PC-3 (cell line): ENCODE data around the gene MAST2. TPM values are rescaled to one million over a fixed set of nuclear protein-coding genes. Genes with fewer than 3 reads are reported as not detected.

ENCODE experiments used
- ATAC-seq: fragments of 200-7000 bp; cut with Tn5 transposase; 2 replicates; pipeline ENCODE4 v1.9.1; 2020; ENCODE audit warnings: mild to moderate bottlenecking, moderate library complexity
- BruUV-seq: library from RNA; stranded (reverse); fragments of 400-500 nt; replicated peaks from 2 replicates; lab custom pipeline; 2021; lab: Mats Ljungman, UMichigan
- CTCF ChIA-PET: fragments of 300-600 bp; sonication (Branson Sonifier 250); formaldehyde crosslinking; loops from one replicate; lab custom pipeline; 2022; ENCODE audit warnings: antibody characterized with exemption; lab: Charles Lee
- POLR2A ChIA-PET: fragments of 300-600 bp; sonication (Branson Sonifier 250); formaldehyde crosslinking; loops from one replicate; lab custom pipeline; 2022; ENCODE audit warnings: antibody characterized with exemption; ENCODE audit not compliant: unreplicated experiment; lab: Charles Lee
- DNase-seq: peaks from one replicate; pipeline ENCODE4 v3.0.0-alpha.2; 2015
- H2AFZ ChIP-seq: fragments of 300-600 bp; sonication (generic); 2 replicates; pipeline ENCODE4 v1.6.0; 2016; ENCODE audit warnings: antibody characterized with exemption, low read length
- H3F3A ChIP-seq: fragments of 300-600 bp; sonication (generic); one replicate; pipeline ENCODE4 v1.6.0; 2017; ENCODE audit warnings: antibody characterized with exemption, low read length, control low read depth, mild to moderate bottlenecking; ENCODE audit not compliant: unreplicated experiment
- H3K27ac ChIP-seq: fragments of 300-600 bp; sonication (generic); 2 replicates; pipeline ENCODE4 v1.5.1; 2016; ENCODE audit warnings: mild to moderate bottlenecking, low read length
- H3K27me3 ChIP-seq: fragments of 300-600 bp; sonication (generic); 2 replicates; pipeline ENCODE4 v1.6.1; 2016; ENCODE audit warnings: low read length, mixed read lengths
- H3K36me3 ChIP-seq: fragments of 300-600 bp; sonication (generic); 2 replicates; pipeline ENCODE4 v1.6.1; 2016; ENCODE audit warnings: low read depth, mixed run types, low read length, mixed read lengths
- H3K4me1 ChIP-seq: fragments of 300-600 bp; sonication (generic); 2 replicates; pipeline ENCODE4 v1.5.1; 2016; ENCODE audit warnings: low read length; ENCODE audit not compliant: insufficient read depth
- H3K4me2 ChIP-seq: fragments of 300-600 bp; sonication (generic); 2 replicates; pipeline ENCODE4 v1.6.0; 2016; ENCODE audit warnings: low read length
- H3K4me3 ChIP-seq: fragments of 300-600 bp; sonication (generic); 2 replicates; pipeline ENCODE4 v1.5.1; 2016; ENCODE audit warnings: mild to moderate bottlenecking, low read length, mixed read lengths
- H3K79me2 ChIP-seq: fragments of 300-600 bp; sonication (generic); 2 replicates; pipeline ENCODE4 v1.6.1; 2017; ENCODE audit warnings: low read length, mixed read lengths
- H3K9ac ChIP-seq: fragments of 300-600 bp; sonication (generic); 2 replicates; pipeline ENCODE4 v1.6.0; 2016; ENCODE audit warnings: mild to moderate bottlenecking, low read length
- H3K9me2 ChIP-seq: fragments of 300-600 bp; sonication (generic); replicated peaks from 2 replicates; pipeline ENCODE4 v1.6.1; 2016; ENCODE audit warnings: mixed run types, low read length, mixed read lengths
- H3K9me3 ChIP-seq: fragments of 300-600 bp; sonication (generic); 2 replicates; pipeline ENCODE4 v1.6.1; 2016; ENCODE audit warnings: low read length, mixed read lengths
- H4K20me1 ChIP-seq: fragments of 300-600 bp; sonication (generic); 2 replicates; pipeline ENCODE4 v1.6.1; 2016; ENCODE audit warnings: low read length, mixed read lengths
- EZH2 ChIP-seq: fragments of 300-600 bp; sonication (generic); IDR thresholded peaks from one replicate; pipeline ENCODE4 v1.6.1; 2017; ENCODE audit warnings: antibody characterized with exemption, mild to moderate bottlenecking, low read length; ENCODE audit not compliant: unreplicated experiment
- EZH2phosphoT487 ChIP-seq: fragments of 300-600 bp; sonication (generic); IDR thresholded peaks from 2 replicates; pipeline ENCODE4 v1.6.1; 2018; ENCODE audit warnings: mild to moderate bottlenecking, antibody characterized with exemption, low read length, borderline replicate concordance
- intact Hi-C: fragments of 100-400 bp; cut with micrococcal nuclease; formaldehyde crosslinking; loops from 2 replicates; pipeline ENCODE4 v1.9.0; 2023
- total RNA-seq: library from RNA; depleted of rRNA; stranded (reverse); fragments of >200 nt; gene quantifications from 2 replicates; pipeline ENCODE4 v1.2.3, GENCODE V29; 2014
- TF ChIP-seq, protein P1 (sequence below): fragments of 300-600 bp; sonication (generic); conservative IDR thresholded peaks from 2 replicates; pipeline ENCODE4 v1.5.1; 2017; ENCODE audit warnings: antibody characterized with exemption, low read depth, mild to moderate bottlenecking, low read length

MAST2 gene
- total RNA-seq, 1 experiment from 2014 or later = 29.3 TPM

DNA sequence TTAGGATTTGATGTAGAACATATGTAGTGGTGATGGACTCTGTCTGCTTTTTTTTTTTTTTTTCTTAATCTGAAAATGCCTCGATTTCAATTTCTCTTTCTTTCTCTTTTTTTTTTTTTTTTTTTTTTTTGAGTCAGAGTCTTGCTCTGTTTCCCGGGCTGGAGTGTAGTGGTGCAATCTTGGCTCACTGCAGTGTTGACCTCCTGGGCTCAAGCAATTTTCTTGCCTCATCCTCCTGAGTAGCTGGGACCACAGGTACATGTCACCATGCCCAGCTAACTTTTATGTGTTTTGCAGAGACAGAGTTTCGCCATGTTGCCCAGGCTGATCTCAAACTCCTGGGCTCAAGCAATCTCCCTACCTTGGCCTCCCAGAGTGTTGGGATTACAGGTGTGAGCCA, 17.4 kb downstream of the MAST2 start:
- no TSS peak for BruUV-seq
- Histone ChIP-seq H3K36me3 (peaks cover 7% of the 10 kb centered on the region), H3K4me3 (no peak overlapping the region), H3F3A (no peaks in the 10 kb centered on the region), H3K27ac (no peak overlapping the region), H3K9me2 (no peaks in the 10 kb centered on the region), H3K4me2 (no peak overlapping the region), H2AFZ (no peak overlapping the region), H4K20me1 (no peaks in the 10 kb centered on the region), H3K79me2 (peaks cover 55% of the 10 kb centered on the region), H3K27me3 (no peaks in the 10 kb centered on the region), H3K9me3 (no peaks in the 10 kb centered on the region), H3K4me1 (peaks cover 3% of the 10 kb centered on the region; the same call in 1 of the 2 replicates), H3K9ac (no peak overlapping the region)
- TF ChIP-seq EZH2 = no peak
- TF ChIP-seq, protein P1, sequence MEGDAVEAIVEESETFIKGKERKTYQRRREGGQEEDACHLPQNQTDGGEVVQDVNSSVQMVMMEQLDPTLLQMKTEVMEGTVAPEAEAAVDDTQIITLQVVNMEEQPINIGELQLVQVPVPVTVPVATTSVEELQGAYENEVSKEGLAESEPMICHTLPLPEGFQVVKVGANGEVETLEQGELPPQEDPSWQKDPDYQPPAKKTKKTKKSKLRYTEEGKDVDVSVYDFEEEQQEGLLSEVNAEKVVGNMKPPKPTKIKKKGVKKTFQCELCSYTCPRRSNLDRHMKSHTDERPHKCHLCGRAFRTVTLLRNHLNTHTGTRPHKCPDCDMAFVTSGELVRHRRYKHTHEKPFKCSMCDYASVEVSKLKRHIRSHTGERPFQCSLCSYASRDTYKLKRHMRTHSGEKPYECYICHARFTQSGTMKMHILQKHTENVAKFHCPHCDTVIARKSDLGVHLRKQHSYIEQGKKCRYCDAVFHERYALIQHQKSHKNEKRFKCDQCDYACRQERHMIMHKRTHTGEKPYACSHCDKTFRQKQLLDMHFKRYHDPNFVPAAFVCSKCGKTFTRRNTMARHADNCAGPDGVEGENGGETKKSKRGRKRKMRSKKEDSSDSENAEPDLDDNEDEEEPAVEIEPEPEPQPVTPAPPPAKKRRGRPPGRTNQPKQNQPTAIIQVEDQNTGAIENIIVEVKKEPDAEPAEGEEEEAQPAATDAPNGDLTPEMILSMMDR = no peak
- no peak for TF ChIP-seq EZH2phosphoT487
- ChIA-PET CTCF (no interaction called here), POLR2A (interaction anchor here (0.7 kb wide), 1 partner anchor 177 kb away, joined by 21 read pairs; no protein-coding TSS in a partner anchor)
- intact Hi-C loops = no loop called here
- no peak for ATAC-seq
- DNase-seq = no peak

DNA sequence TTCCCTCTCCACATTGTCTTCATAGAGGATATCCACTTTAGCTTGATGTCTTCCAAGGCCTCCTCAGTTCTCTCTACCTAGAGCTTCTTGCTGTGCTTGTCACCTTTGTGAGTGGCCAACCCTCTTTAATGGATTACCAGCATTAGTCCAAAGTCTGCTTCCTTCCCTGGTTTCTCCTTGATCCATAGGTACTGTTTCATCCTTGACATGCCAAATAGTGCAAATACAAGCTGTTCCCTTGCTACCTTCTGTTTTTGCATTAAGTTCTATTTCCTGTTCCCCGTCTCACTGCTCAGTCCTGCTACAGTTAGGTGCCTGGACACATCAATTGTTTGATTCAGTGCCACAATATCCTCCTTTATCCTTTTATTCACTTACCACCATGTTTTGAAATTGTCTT, 19.2 kb downstream of the MAST2 start:
- H3K79me2 ChIP-seq = peaks cover 55% of the 10 kb centered on the region
- H3K9me3 ChIP-seq = no peaks in the 10 kb centered on the region
- H3K4me2 ChIP-seq = no peak overlapping the region
- TF ChIP-seq, protein P1 = no peak
- TF ChIP-seq EZH2phosphoT487 (no peak), EZH2 (no peak)
- POLR2A ChIA-PET = no interaction called here
- intact Hi-C loops = no loop called here
- H3K36me3 ChIP-seq = peaks cover 11% of the 10 kb centered on the region
- H3F3A ChIP-seq = no peaks in the 10 kb centered on the region
- no peak overlapping the region for H2AFZ ChIP-seq
- no peaks in the 10 kb centered on the region for H3K9me2 ChIP-seq
- CTCF ChIA-PET = interaction anchor here (1.2 kb wide), 1 partner anchor 18 kb away, joined by 4 read pairs; no protein-coding TSS in a partner anchor
- H3K27me3 ChIP-seq = no peaks in the 10 kb centered on the region
- DNase-seq = no peak
- no peak for ATAC-seq
- no peak overlapping the region for H3K9ac ChIP-seq
- no peak overlapping the region for H3K4me3 ChIP-seq
- H4K20me1 ChIP-seq = no peaks in the 10 kb centered on the region
- H3K4me1 ChIP-seq = no peaks in the 10 kb centered on the region
- BruUV-seq = no TSS peak
- no peak overlapping the region for H3K27ac ChIP-seq

- Histone ChIP-seq H3F3A (no peaks in the 10 kb centered on the region), H3K4me1 (no peaks in the 10 kb centered on the region), H3K27me3 (no peaks in the 10 kb centered on the region), H3K4me3 (no peak overlapping the region), H3K36me3 (peaks cover 13% of the 10 kb centered on the region), H3K4me2 (no peak overlapping the region), H3K79me2 (peaks cover 43% of the 10 kb centered on the region), H2AFZ (no peak overlapping the region), H3K9me2 (no peaks in the 10 kb centered on the region), H3K27ac (no peak overlapping the region), H3K9me3 (no peaks in the 10 kb centered on the region), H3K9ac (no peak overlapping the region), H4K20me1 (no peaks in the 10 kb centered on the region)
- intact Hi-C loops = no loop called here
- BruUV-seq = no TSS peak
- ChIA-PET POLR2A (no interaction called here), CTCF (no interaction called here)
- DNase-seq (no peak), ATAC-seq (no peak; the same call in 1 of the 2 replicates)
- TF ChIP-seq EZH2 (no peak), EZH2phosphoT487 (no peak)
- TF ChIP-seq, protein P1 = peak; percentile 61
These were observed 21.2 kb downstream of the MAST2 start for GRCh38 chr1:45824607-45825006.
